Tibial artery (tissue), 4 donors: ENCODE measurements around the gene STN1.

Source experiments
- DNase-seq, 2 donors: peaks; one replicate each; pipeline ENCODE4 v3.0.0-alpha.2; 2019
- H3K27ac ChIP-seq, 2 donors: fragments of 200-600 bp; sonication (generic) in 1 of 2; 1 replicate in 1 of 2; 2 replicates in 1 of 2; pipeline ENCODE4 v1.5.1; 2018 to 2019; ENCODE audit warnings: mild to moderate bottlenecking in 1 of 2
- H3K27me3 ChIP-seq, 2 donors: fragments of 200-600 bp; sonication (generic) in 1 of 2; one replicate each; pipeline versions ENCODE4 v1.5.1 to v1.6.0; 2016 to 2019
- H3K36me3 ChIP-seq, 3 donors: fragments of 200-600 bp; sonication (generic) in 2 of 3; one replicate each; pipeline ENCODE4 v1.5.1; 2016 to 2019; ENCODE audit warnings: mild to moderate bottlenecking in 2 of 3
- H3K4me1 ChIP-seq, 4 donors: fragments of 200-600 bp; sonication (generic) in 2 of 4; 1 replicate in 3 of 4; 2 replicates in 1 of 4; pipeline ENCODE4 v1.5.1; 2016 to 2019
- H3K4me3 ChIP-seq, 2 donors: fragments of 200-600 bp; sonication (generic) in 1 of 2; 1 replicate in 1 of 2; 2 replicates in 1 of 2; pipeline ENCODE4 v1.5.1; 2018 to 2019; ENCODE audit warnings: mild to moderate bottlenecking in 2 of 2
- H3K9me3 ChIP-seq, 3 donors: fragments of 200-600 bp; sonication (generic) in 1 of 3; one replicate each; pipeline ENCODE4 v1.5.1; 2016 to 2019
- CTCF ChIP-seq, 2 experiments: fragments of 200-600 bp in 1 of 2; fragments of 450-650 bp in 1 of 2; IDR thresholded peaks; one replicate each; pipeline ENCODE4 v1.5.1; 2017 to 2019; ENCODE audit warnings: antibody characterized with exemption in 2 of 2, mild to moderate bottlenecking in 1 of 2, moderate library complexity in 1 of 2
- intact Hi-C: fragments of 100-400 bp; cut with DNase I; formaldehyde crosslinking; loops from one replicate; pipeline ENCODE4 v1.15.0; 2023; ENCODE audit warnings: low total_unique reads

Gene STN1

DNA sequence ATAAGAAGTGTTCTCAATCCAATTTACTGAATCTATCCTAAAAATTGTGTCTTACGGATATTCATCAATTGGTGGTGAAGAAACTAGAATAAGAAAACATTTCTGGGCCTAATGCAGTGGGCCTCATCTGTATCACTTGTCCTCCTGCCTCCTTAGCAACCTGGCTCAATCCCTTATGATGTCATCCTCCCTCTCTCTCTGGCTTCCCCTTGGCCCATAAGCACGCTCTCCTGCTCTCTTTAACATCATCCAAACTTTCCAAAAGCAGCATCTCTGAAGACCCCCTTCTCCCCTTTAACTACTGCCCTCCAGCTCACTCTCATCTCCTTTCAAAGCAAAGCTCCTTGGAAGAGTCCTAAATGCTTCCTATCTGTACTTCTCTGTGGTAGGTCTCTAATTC is 4.7 kb upstream of the STN1 start:
- Histone ChIP-seq H3K4me1 (peaks cover 0 to 7% (median 5%) of the 10 kb centered on the region in 4 donors), H3K27ac (no peak overlapping the region), H3K4me3 (no peak overlapping the region), H3K36me3 (no peaks in the 10 kb centered on the region), H3K9me3 (no peaks in the 10 kb centered on the region), H3K27me3 (no peaks in the 10 kb centered on the region)
- no peak for DNase-seq
- intact Hi-C loops = no loop called here
- no peak for TF ChIP-seq CTCF (IDR thresholded peaks at IDR 0.05)

- H3K4me3 ChIP-seq = no peak overlapping the region
- no peak for DNase-seq
- intact Hi-C loops = loop anchor here (2.0 kb wide), 1 partner anchor 45 kb away; the partner anchor contains the start of gene SLK
- no peak for TF ChIP-seq CTCF (IDR thresholded peaks at IDR 0.05)
- H3K27ac ChIP-seq = no peak overlapping the region
- H3K36me3 ChIP-seq = no peaks in the 10 kb centered on the region
- no peaks in the 10 kb centered on the region for H3K9me3 ChIP-seq
- no peaks in the 10 kb centered on the region for H3K27me3 ChIP-seq
- peaks cover 0 to 16% (median 10%) of the 10 kb centered on the region in 4 donors for H3K4me1 ChIP-seq
Observed at GRCh38 chr10:103921750-103922195, 3.8 kb upstream of the STN1 start.

DNA sequence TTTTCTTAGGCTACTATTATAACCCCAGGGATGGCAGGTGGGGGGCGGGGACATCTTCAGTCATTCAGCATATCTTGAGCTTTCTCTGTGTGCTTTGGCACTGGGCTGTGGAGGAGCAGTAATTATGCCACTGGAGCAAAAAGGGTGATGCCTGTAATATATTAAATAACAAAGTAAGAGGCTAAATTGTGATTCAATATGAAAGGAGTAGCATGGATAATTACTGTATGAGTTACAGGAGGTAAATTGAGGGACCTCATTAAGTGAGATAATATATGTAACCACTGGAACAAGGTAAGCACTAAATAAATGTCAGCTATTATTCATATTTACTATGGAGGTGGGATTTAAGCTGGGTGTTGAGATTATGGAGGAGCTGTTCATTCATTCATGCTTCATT is 3.3 kb upstream of the STN1 start:
- Histone ChIP-seq H3K27me3 (no peaks in the 10 kb centered on the region), H3K4me3 (no peak overlapping the region), H3K36me3 (no peaks in the 10 kb centered on the region), H3K27ac (no peak overlapping the region), H3K4me1 (peaks cover 0 to 19% (median 13%) of the 10 kb centered on the region in 4 donors), H3K9me3 (no peaks in the 10 kb centered on the region)
- no peak for TF ChIP-seq CTCF (IDR thresholded peaks at IDR 0.05)
- intact Hi-C loops = loop anchor here (2.0 kb wide), 1 partner anchor 46 kb away; the partner anchor contains the start of gene SLK
- DNase-seq = no peak

DNA sequence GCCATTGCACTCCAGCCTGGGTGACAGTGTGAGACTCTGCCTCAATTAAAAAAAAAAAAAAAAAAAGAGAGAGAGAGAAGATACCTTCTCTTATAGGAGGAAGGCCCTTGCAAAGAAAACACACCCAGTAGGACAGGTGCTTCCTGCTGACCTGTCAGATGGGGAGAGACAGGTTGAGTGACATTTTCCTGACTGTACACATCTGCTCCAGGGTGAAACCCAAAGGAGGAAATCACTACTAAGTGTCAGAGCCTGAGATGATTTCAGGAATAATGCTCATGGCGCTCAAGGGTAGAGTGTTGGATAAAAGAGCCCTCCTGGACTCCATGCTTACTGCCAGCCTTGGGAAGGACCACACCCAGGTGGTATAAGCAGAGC is 1.7 kb upstream of the STN1 start:
- DNase-seq = no peak
- peaks cover 0 to 31% (median 22%) of the 10 kb centered on the region in 4 donors for H3K4me1 ChIP-seq
- intact Hi-C loops = loop anchor here (2.0 kb wide), 1 partner anchor 47 kb away; the partner anchor contains the start of gene SLK
- no peak overlapping the region for H3K4me3 ChIP-seq
- H3K27me3 ChIP-seq = no peaks in the 10 kb centered on the region
- no peaks in the 10 kb centered on the region for H3K9me3 ChIP-seq
- no peaks in the 10 kb centered on the region for H3K36me3 ChIP-seq
- H3K27ac ChIP-seq = no peak overlapping the region
- no peak for TF ChIP-seq CTCF (IDR thresholded peaks at IDR 0.05)

- peak overlapping the region; percentile 90 to 91 for H3K27ac ChIP-seq
- peak overlapping the region; percentile 65 to 75 for H3K4me3 ChIP-seq
- TF ChIP-seq CTCF (IDR thresholded peaks at IDR 0.05) = peak in 1 of 2 experiments; percentile 22
- H3K27me3 ChIP-seq = no peaks in the 10 kb centered on the region
- peak; percentile 48 to 79 for DNase-seq
- H3K36me3 ChIP-seq = peaks cover 0 to 8% (median 0%) of the 10 kb centered on the region in 3 donors
- H3K9me3 ChIP-seq = no peaks in the 10 kb centered on the region
- intact Hi-C loops = no loop called here
- peaks cover 0 to 31% (median 22%) of the 10 kb centered on the region in 4 donors for H3K4me1 ChIP-seq
Observed at GRCh38 chr10:103917302-103918052, 507 bp downstream of the STN1 start.
